HG02973 (cell line): ENCODE results near the gene KDM3B.
"Not testable (repeated sequence)": the region's sequence is repeated elsewhere in the genome, so short reads cannot be mapped to it uniquely, and the experiment has no call there.

ENCODE experiments used
- ATAC-seq: cut with Tn5 transposase; IDR thresholded peaks from one replicate; pipeline ENCODE4 v1.9.1; 2021; ENCODE audit warnings: moderate library complexity; ENCODE audit not compliant: unreplicated experiment

KDM3B gene, protein sequence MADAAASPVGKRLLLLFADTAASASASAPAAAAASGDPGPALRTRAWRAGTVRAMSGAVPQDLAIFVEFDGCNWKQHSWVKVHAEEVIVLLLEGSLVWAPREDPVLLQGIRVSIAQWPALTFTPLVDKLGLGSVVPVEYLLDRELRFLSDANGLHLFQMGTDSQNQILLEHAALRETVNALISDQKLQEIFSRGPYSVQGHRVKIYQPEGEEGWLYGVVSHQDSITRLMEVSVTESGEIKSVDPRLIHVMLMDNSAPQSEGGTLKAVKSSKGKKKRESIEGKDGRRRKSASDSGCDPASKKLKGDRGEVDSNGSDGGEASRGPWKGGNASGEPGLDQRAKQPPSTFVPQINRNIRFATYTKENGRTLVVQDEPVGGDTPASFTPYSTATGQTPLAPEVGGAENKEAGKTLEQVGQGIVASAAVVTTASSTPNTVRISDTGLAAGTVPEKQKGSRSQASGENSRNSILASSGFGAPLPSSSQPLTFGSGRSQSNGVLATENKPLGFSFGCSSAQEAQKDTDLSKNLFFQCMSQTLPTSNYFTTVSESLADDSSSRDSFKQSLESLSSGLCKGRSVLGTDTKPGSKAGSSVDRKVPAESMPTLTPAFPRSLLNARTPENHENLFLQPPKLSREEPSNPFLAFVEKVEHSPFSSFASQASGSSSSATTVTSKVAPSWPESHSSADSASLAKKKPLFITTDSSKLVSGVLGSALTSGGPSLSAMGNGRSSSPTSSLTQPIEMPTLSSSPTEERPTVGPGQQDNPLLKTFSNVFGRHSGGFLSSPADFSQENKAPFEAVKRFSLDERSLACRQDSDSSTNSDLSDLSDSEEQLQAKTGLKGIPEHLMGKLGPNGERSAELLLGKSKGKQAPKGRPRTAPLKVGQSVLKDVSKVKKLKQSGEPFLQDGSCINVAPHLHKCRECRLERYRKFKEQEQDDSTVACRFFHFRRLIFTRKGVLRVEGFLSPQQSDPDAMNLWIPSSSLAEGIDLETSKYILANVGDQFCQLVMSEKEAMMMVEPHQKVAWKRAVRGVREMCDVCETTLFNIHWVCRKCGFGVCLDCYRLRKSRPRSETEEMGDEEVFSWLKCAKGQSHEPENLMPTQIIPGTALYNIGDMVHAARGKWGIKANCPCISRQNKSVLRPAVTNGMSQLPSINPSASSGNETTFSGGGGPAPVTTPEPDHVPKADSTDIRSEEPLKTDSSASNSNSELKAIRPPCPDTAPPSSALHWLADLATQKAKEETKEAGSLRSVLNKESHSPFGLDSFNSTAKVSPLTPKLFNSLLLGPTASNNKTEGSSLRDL (N-terminal part only)

DNA sequence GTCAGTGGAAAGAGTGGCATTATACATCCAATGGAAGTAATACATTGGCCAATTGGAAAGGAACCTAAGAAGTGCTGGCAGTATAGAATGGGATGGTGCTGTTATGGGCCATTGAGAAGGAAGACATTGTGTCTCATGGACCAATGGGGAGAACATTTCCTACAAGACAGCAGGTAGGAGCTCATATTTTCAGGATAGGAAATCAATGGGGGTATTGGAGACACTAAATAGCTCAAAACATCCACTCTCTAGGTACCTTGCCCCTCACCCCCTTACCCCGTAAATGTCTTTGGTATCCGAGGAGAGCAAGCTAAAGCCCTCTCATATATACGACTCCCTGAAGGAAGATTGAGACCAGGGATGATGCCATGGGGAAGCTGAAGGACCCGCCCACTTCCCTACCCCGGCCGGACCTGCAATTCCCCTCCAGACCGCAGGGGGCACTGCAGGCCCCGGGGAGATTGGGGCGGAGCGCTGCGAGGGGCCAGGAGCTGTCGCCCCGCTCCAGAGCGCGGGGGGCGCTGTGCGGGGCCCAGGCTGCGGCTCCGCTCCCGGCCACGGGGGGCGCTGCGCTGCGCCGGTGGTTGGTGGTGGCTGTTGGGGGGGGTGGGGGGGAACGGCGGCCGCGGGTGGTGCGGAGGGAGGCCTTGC is at the start of gene KDM3B:
Gene KDM3B (plus strand): TSS at position 615 of the 651 bp plus-strand sequence. CDS start 111 bp downstream, outside the sequence.
- peak; percentile 62 for ATAC-seq

- no peak for ATAC-seq
Measured at GRCh38 chr5:138303372-138303771, 49.1 kb upstream of the KDM3B start.

DNA sequence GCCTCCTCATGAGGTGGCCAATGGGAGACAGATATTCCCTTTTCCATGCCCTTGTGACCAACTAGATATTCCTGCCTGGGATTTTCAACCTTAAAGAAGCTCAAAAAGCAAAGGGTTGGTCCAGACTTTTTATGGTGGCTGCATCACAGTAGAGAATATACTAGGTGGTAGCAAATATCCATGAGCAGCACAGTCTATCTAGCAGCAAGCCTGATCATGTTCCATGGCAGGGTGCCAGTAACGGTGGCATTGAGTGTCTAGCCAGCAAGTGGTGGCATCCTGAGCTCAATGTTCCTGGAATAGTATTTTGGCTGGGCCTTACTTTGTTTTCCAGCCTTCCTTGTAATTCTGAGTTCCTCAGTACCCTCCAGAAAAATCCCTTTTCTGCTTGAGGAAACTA is 46.7 kb upstream of the KDM3B start:
- ATAC-seq = no peak

DNA sequence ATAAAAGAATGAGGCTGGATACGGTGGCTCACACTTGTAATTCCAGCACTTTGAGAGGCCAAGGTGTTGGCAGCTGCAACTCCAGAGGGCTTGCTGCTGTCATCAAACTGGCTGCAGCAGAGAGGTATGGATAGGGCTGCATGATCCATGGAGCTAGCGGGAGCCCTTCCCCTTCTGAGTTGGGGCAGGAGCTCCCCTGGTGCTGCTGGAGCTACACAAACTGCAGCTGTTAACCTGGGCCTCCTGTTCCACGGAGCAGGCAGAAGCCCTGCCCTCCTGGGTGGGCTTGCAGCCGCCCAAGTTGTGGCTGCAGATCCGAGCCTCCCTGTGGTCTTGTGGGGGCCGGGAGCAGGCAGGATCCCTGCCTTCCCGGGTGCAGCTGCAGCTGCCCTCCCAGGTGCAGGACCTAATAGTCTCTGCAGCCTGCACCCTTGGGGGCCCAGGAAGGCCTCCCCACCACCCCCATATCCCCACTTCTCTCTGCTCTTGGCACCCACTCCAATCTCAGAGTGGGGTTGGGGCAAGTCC is 36.7 kb upstream of the KDM3B start:
- no peak for ATAC-seq

DNA sequence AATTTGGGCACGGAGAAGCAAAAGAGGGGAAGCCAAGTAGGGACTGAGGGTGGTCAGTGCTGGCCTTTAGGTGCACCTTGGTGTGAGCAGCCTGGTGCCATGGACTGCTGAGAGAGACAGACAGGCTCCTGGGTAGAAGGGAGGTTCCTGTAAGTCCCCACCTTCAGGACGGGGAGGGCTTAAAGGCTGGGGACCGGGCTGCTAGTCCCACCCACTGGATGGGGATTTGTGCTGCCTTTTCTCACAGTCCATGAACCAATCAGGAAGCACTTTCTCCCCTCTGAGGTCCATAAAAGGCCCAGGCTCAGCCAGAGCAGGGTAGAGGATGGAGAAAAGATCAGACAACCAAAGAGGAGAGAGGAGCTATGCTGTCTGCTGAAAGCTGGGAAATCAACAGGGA is 36.1 kb upstream of the KDM3B start:
- ATAC-seq = no peak

DNA sequence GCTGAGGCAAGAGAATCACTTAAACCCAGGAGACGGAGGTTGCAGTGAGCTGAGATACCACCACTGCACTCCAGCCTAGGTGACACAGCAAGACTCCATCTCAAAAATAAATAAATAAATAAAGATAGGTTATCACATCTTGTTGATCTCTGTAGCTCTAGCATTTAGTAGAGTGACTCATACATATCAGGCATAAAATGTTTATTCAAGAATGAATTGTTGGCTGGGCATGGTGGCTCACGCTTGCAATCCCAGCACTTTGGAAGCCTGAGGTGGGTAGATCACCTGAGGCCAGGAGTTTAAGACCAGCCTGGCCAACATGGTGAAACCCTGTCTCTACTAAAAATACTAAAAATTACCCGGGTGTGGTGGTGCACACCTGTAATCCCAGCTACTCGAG is 34.3 kb upstream of the KDM3B start:
- ATAC-seq = not testable (repeated sequence)

DNA sequence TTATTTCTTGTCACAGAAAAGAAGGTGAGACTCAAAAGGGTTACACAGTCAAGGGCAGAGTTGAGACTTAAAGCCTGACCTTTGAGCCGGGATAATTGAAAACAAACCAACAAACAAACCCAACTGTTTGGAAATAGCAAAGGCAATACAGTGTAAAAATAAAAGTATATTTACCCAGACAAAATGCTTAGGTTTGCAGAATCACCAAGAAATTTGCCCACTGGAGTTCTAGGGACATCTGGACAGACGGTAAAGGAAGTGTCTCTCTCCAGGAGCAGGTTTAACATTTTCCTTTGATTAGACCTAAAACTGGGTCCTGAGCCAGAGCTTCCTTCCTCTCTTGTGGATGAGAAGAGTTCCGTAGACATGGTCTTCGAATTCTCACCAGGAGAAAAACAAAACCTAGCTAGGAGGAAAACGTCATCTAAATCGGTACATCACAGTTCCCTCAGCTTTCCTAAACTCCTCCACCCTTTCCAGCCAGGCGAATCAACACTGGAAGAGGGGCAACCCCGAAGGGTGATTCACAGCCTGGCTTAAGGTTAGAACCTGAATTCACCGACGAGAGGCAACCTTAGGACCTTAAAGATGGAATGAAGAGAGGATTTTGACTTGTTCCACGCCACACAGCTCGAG is 21.6 kb upstream of the KDM3B start:
- no peak for ATAC-seq

DNA sequence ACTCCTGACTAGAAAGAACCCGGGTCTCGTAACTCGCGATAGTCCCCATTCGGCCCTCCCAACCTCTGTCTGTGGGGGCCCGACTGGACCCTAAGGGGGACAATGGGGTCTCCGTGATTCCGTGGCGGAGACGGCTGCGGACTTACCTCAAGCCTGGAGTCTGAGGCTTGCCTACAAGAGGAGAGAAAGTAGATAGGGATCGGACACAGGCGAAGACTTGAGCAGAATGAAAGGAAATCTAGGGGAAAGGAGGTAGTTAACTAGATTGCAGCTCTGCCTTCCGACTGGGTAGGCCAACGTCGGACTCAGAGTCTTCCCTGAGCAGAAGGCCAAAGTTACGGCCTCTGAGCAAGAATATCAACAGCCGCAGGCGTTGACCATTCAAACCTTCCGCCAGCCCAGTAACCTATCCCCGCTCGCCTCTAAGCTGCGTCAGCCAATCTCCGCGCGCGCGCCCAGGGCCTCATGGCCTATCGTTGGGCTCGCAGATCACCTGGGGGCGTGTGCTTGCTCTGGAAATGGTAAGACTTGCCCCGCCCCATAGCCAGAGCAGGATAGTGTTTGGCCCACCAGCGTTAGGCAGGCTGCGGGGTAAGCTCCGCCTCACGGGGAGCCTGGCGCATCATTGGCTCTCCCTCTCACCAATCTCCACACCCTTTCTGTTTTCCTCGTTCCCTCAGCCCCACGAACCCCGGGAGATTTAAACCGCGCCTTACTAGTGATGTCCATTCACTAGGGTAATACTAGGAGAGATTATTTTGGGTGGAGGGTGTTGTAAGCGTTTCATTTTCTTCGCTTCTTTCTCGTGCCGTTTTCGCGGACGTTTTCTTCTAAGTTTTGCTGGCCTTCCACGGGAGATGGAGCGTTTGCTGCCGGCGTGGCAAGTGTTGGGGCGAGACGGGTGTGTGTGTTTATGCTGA is 20.8 kb upstream of the KDM3B start, which contains the start of gene CDC25C:
Gene CDC25C (minus strand): TSS at position 356 of the 920 bp plus-strand sequence. CDS start 624 bp downstream, outside the sequence.
- ATAC-seq = peak; percentile 99

GRCh38 chr5:138334867-138335447 is 17.5 kb upstream of the KDM3B start:
- ATAC-seq = no peak

DNA sequence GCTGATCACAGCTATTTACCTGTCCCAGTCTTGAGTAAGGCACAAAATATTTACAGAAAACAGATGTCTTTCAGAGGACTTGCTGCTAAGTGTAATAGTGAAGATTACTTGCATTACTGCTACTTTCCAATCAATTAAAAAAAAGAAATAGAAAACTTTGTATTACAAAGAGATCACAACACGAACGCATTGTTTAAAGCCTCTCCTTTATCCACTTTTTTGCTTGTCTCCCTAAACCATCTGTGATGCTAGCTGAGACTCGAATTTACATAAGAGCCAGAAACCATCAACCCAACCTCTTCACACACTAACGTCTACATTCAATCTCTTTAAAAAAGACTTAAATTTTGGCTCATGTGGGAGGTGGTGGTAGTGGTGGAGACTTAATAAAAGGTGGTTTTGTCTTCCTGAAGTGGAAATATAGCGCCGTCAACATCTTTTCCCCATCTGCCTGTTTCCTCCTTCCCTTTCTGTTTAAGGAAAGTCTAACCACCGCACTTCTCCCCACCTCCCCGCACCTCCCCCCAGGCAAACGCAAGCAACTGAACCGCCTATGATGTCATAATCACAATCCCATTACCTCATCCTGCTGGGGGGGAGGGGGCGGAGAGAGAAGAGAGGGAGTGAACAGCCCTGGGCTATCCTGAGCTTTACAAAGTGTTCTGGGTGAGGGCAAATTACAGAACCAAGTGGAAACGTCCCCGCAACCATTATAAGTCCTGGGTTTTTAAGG is 15.4 kb upstream of the KDM3B start:
- peak; percentile 20 for ATAC-seq

DNA sequence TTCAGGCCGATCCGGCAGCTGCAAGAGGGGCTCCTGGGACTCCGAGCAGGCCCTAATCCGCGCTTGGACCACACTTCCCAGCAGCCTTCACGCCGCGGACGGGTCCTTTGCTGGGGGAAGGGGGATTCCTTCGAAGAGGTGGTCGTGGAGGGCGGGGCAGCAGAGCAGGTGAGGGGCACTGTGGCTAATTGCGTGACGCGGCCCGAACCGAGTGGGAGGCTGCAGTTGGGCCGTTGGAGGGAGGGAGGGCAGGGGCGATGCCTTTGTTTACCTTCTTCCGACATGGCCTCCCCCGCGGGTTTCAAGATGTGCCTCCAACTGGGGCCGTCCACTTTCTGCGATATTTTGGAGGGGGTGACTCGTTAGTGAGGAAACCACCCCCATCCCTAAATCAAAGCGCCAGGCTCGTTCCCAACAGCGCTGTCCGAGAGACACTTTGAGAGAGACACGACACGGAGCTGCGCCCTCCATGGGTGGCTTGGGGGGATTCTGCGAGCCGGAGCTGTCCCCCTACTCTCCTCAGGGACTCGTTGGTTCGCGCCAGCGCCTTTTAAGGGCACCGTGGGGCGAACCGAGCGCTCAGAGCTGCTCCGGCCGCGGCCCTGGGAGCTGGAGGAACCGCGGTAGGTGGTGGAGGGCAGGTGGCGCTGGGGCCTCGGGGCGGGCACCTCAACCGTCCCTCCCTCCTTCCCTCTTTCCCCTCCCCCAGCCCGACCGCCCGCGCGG is 14.6 kb upstream of the KDM3B start, which contains the start of gene FAM53C:
Gene FAM53C (plus strand): TSS at position 582 of the 726 bp plus-strand sequence. CDS start 3,070 bp downstream, outside the sequence.
- peak; percentile 76 for ATAC-seq

- peak; percentile 7 for ATAC-seq
Measured at GRCh38 chr5:138338411-138339090, 13.9 kb upstream of the KDM3B start.

DNA sequence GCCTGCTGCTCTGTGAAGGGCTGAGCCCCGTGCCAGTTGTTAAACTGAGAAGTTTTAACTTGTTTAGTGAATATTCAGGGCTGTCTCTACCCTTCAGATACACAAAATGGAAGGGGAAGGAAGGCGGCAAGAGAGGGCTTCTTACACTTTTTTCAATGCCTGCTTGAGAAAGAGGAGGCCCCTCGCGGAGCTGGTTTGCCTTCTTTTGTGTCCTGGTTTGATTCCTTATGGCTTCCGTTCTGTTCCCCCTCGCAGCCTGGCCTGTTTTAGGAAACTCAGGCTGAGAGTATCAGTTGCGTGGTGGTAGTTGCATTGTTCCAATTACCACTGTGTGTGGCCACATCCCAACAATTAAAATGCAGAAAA is 13.4 kb upstream of the KDM3B start:
- ATAC-seq = no peak

GRCh38 chr5:138339464-138339863 is 13.0 kb upstream of the KDM3B start:
- ATAC-seq = no peak

GRCh38 chr5:138340008-138340407 is 12.5 kb upstream of the KDM3B start:
- no peak for ATAC-seq
